ENCODE data around the gene CEP131.

DNA sequence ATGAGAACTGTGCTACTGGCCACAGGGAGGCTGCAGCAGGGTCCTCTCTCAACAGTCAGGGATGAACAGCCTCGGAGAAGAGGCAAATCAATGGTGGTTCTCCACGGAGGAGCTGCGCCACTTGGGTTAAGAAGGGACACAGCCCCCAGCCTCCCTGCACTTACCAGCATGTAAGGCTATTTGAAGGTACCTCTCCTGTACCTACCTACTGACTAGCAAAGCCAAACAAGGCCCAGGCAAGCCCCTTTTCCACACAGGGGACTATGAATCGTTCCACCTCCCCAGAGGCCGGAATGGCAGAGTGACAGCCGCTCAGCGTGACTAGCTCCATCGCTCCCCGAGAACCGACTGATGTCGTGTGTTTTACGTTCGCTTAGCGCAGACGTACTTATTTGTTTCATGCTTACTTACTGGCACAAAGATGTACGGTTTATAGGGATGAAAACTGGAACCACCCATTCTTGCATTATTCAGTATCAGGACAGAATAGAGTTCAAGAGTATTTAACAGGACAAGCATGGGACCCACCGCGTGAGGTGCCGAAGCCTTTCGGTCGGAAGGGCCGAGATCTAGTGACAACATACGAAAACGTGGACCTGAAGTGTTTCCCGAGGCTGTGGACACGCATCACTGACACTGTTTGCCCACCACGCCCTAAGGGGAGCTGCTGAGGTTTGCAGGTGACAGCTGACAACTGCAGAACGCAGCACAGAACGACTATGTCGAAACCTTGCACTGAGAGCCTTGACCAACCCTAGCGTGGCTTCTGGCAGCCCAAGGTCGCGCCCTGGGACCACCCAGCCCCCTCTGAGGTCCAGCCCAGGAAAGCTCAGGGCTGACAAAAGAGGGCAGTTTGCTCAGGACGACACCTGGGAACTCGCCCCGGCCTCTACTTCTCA lies 15.1 kb upstream of the CEP131 start:
- no peak for TF ChIP-seq POLR2A (IDR thresholded peaks at IDR 0.05)
- TF ChIP-seq, protein P1, sequence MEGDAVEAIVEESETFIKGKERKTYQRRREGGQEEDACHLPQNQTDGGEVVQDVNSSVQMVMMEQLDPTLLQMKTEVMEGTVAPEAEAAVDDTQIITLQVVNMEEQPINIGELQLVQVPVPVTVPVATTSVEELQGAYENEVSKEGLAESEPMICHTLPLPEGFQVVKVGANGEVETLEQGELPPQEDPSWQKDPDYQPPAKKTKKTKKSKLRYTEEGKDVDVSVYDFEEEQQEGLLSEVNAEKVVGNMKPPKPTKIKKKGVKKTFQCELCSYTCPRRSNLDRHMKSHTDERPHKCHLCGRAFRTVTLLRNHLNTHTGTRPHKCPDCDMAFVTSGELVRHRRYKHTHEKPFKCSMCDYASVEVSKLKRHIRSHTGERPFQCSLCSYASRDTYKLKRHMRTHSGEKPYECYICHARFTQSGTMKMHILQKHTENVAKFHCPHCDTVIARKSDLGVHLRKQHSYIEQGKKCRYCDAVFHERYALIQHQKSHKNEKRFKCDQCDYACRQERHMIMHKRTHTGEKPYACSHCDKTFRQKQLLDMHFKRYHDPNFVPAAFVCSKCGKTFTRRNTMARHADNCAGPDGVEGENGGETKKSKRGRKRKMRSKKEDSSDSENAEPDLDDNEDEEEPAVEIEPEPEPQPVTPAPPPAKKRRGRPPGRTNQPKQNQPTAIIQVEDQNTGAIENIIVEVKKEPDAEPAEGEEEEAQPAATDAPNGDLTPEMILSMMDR (IDR thresholded peaks at IDR 0.05), result no peak

Data from sigmoid colon (tissue), 3 donors.